ENCODE measurements around the gene TMEM25.

TMEM25 gene

DNA sequence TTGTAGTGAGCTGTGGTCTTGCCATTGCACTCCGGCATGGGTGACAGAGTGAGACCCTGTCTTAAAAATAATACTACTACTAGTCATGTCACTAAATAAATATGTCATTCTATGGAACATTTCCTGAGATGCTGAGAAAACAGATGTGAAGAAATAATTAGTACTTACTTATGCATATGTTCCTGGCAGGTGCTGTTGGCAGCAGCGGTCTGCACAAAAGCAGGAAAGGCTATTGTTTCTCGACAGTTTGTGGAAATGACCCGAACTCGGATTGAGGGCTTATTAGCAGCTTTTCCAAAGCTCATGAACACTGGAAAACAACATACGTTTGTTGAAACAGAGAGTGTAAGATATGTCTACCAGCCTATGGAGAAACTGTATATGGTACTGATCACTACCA lies 50.1 kb downstream of the TMEM25 start:
- DNase-seq (ENCODE audit: low read depth in 2 of 2) = no peak
